Smooth muscle cell (in vitro differentiated cells): ENCODE data around the gene BABAM1. TPM values are rescaled to one million over a fixed set of nuclear protein-coding genes. Genes with fewer than 3 reads are reported as not detected.

ENCODE experiments used
- DNase-seq: peaks from one replicate; lab custom pipeline; 2025; ENCODE audit not compliant: unreplicated experiment; lab: John Stamatoyannopoulos, UW
- H2AFZ ChIP-seq: fragments of 200-600 bp; sonication (generic); 2 replicates; pipeline ENCODE4 v1.6.0; 2016; ENCODE audit warnings: antibody characterized with exemption, low read depth, mild to moderate bottlenecking
- H3F3A ChIP-seq: fragments of 200-600 bp; sonication (generic); 2 replicates; pipeline ENCODE4 v1.6.0; 2017; ENCODE audit warnings: antibody characterized with exemption, low read depth
- H3K27ac ChIP-seq: fragments of 200-600 bp; sonication (generic); 2 replicates; pipeline ENCODE4 v1.5.1; 2016; ENCODE audit warnings: low read depth, mild to moderate bottlenecking
- H3K27me3 ChIP-seq: fragments of 200-600 bp; sonication (generic); 2 replicates; pipeline ENCODE4 v1.6.1; 2016; ENCODE audit warnings: low read depth, mild to moderate bottlenecking
- H3K36me3 ChIP-seq: fragments of 200-600 bp; sonication (generic); 2 replicates; pipeline ENCODE4 v1.5.1; 2016; ENCODE audit warnings: low read depth
- H3K4me1 ChIP-seq: fragments of 200-600 bp; sonication (generic); 2 replicates; pipeline ENCODE4 v1.5.1; 2016; ENCODE audit warnings: low read depth
- H3K4me2 ChIP-seq: fragments of 200-600 bp; sonication (generic); 2 replicates; pipeline ENCODE4 v1.6.0; 2016; ENCODE audit warnings: mild to moderate bottlenecking
- H3K4me3 ChIP-seq: fragments of 200-600 bp; sonication (generic); 2 replicates; pipeline ENCODE4 v1.5.1; 2016; ENCODE audit warnings: mild to moderate bottlenecking
- H3K79me2 ChIP-seq: fragments of 200-600 bp; sonication (generic); 2 replicates; pipeline ENCODE4 v1.6.0; 2016; ENCODE audit warnings: low read depth, mild to moderate bottlenecking
- H3K9ac ChIP-seq: fragments of 200-600 bp; sonication (generic); 2 replicates; pipeline ENCODE4 v1.6.0; 2016; ENCODE audit warnings: low read depth
- H3K9me3 ChIP-seq: fragments of 200-600 bp; sonication (generic); replicated peaks from 2 replicates; pipeline ENCODE4 v1.5.1; 2016; ENCODE audit warnings: low read depth
- H4K20me1 ChIP-seq: fragments of 200-600 bp; sonication (generic); 2 replicates; pipeline ENCODE4 v1.6.0; 2016; ENCODE audit warnings: low read depth
- CTCF ChIP-seq: fragments of 200-600 bp; sonication (generic); IDR thresholded peaks from 2 replicates; pipeline ENCODE4 v1.5.1; 2017; ENCODE audit warnings: borderline replicate concordance, mild to moderate bottlenecking, antibody characterized with exemption; ENCODE audit not compliant: insufficient read depth, poor library complexity, severe bottlenecking
- WGBS: methylation state at CpG from one replicate; pipeline ENCODE4 v1.1.7; 2016; ENCODE audit warnings: low lambda C conversion rate; 5-methylcytosine and 5-hydroxymethylcytosine counted together
- polyA plus RNA-seq: library from polyadenylated mRNA; unstranded; fragments of >200 nt; fragmentation: Nextera tagmentation; extraction: Ambion mirVana; gene quantifications from 2 replicates; pipeline ENCODE4 v1.2.1, GENCODE V29; 2016
- total RNA-seq: library from RNA; depleted of rRNA; stranded (reverse); fragments of >200 nt; gene quantifications from 2 replicates; pipeline ENCODE4 v1.2.3, GENCODE V29; 2014

Gene BABAM1
- total and polyA plus RNA-seq, 2 experiments from 2014 or later = 69.8 to 108 TPM

- H3K36me3 ChIP-seq = no peaks in the 10 kb centered on the region
- no peak overlapping the region for H2AFZ ChIP-seq
- H3K27me3 ChIP-seq = no peaks in the 10 kb centered on the region
- no peak overlapping the region for H3K27ac ChIP-seq
- no peak overlapping the region for H3K4me3 ChIP-seq
- H3F3A ChIP-seq = peaks cover 4% of the 10 kb centered on the region
- H3K9me3 ChIP-seq = no peaks in the 10 kb centered on the region
- H3K9ac ChIP-seq = no peak overlapping the region
- WGBS = 96% methylated on average over 34 of the region's 40 CpGs
- H3K4me1 ChIP-seq = no peaks in the 10 kb centered on the region
- no peak overlapping the region for H3K4me2 ChIP-seq
- H4K20me1 ChIP-seq = peaks cover 10% of the 10 kb centered on the region
- H3K79me2 ChIP-seq = no peaks in the 10 kb centered on the region
- no peak for TF ChIP-seq CTCF
- DNase-seq = no peak
Measured at GRCh38 chr19:17319473-17320238, 52.4 kb downstream of the BABAM1 start.

- Histone ChIP-seq H4K20me1 (peaks cover 10% of the 10 kb centered on the region), H2AFZ (no peak overlapping the region), H3F3A (peaks cover 4% of the 10 kb centered on the region), H3K4me3 (no peak overlapping the region), H3K36me3 (no peaks in the 10 kb centered on the region), H3K79me2 (no peaks in the 10 kb centered on the region), H3K27ac (no peak overlapping the region), H3K27me3 (no peaks in the 10 kb centered on the region), H3K9me3 (no peaks in the 10 kb centered on the region), H3K9ac (no peak overlapping the region), H3K4me2 (no peak overlapping the region), H3K4me1 (no peaks in the 10 kb centered on the region)
- TF ChIP-seq CTCF = no peak
- DNase-seq = no peak
- WGBS = 86% methylated on average over 11 of the region's 11 CpGs
Measured at GRCh38 chr19:17320435-17320834, 53.2 kb downstream of the BABAM1 start.

- WGBS = 95% methylated on average over 17 of the region's 19 CpGs
- Histone ChIP-seq H4K20me1 (peaks cover 10% of the 10 kb centered on the region), H3K4me2 (no peak overlapping the region), H3K9me3 (no peaks in the 10 kb centered on the region), H2AFZ (no peak overlapping the region), H3K9ac (no peak overlapping the region), H3K79me2 (no peaks in the 10 kb centered on the region), H3K27me3 (no peaks in the 10 kb centered on the region), H3K27ac (no peak overlapping the region), H3K4me3 (no peak overlapping the region), H3K36me3 (no peaks in the 10 kb centered on the region), H3K4me1 (peaks cover 5% of the 10 kb centered on the region), H3F3A (peaks cover 9% of the 10 kb centered on the region)
- DNase-seq = no peak
- TF ChIP-seq CTCF = no peak
Measured at GRCh38 chr19:17321655-17322489, 54.6 kb downstream of the BABAM1 start.
